Activated CD8-positive, alpha-beta memory T cell treated with anti-CD3 and anti-CD28 coated beads for 48 hours (primary cell): ENCODE data around the gene ETS1.

ENCODE experiments used
- DNase-seq, 3 experiments: peaks; one replicate each; pipeline ENCODE4 v3.0.0-alpha.2; 2020; ENCODE audit warnings: low read depth in 2 of 3, low spot score in 2 of 3

ETS1 gene

GRCh38 chr11:128488471-128488870 lies 98.9 kb downstream of the ETS1 start:
- no peak for DNase-seq

DNA sequence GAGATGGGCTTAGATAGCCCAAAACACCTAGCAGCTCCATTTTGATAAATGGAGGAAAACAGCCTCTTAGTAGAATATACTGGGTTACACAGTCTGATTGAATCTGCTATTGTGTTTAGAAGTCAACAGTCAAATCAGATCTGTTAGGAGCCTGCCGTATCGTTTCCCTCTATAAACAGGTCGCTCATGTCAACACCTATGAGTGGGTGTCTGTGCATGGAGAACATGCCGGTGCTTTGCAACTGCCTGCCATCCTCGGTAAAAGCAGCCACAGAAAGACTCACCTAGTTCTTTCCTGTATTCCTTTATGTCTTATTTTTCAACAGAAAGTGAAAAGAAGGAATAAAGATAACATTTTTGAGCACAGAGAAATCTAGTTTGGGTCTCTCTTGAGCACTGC lies 99.4 kb downstream of the ETS1 start:
- no peak for DNase-seq

DNA sequence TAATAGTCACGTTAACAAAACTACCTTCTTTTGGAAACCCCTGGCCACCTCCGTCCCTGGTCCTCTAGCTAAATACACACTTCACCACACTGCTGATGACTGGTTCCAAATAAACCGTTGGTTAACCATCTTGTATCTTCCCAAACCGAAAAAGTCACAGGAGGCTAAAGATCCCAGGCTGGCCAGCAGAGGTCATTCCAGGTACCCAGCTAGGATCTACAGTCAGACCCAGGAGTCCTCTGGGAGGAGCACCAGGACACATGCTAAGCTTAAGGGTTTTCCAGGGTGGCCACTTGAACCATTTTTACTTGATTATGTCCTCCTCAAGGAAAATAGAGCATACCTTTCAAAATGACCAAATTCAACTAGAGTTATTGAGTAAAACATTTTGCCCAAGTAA lies 103.2 kb downstream of the ETS1 start:
- DNase-seq, result no peak

DNA sequence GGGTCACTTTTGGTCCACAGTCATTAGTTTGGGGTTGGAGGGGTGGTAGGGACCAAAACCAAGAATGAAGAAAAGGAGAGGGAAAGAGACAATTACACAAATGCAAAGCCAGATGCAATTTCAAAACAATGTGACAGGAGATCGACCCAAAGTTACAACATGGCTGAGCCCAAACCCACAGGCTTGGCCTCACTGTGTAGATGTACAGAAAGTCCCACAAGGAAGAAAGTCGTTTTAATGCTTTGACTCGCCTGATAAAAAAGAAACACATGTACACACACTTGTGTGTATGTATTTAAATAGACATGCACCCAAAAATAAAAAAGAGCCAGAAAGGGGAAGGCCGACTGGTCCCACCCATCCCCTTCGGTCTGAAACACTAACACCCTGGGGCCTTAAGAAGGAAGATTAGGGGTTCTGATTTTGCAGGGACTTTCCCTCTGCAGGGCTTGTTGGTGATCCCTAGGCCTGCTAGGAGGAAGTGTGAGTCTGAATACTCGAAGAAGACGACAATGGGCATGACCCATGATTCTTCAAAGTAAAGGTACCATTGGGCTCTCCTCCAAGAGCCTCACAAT lies 104.1 kb downstream of the ETS1 start:
- DNase-seq, result no peak

DNA sequence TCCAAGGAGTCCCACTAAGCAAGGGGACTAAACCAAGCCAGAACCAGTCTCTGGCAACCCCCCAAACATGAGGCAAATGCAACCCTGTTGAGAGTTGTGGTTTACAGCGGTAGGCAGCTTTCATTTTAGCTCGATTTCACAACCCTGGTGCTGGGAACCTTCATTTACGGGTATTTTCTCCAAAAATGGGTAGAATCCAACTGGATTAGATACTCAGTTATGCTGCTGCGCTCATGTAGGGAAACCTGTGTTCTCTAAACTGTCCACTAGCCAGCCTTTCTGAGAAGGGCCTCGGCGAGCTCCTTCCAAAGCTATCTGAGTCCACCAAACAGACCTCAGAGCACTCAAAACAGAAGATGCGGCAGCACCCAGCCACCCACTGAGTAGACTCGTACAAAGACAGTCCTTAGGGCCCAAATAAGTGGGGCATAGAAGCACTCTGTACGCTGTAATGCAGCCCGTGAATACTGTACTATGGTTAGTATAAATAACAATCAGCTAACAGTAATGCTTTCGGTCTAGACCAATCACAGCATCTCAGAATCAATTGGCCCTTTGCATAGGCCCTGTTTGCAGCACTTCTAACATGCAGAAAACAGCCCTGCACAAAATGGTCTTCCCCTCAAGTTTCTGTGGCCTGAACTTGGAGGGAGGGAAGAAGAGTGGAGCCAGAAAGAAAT lies 104.7 kb downstream of the ETS1 start:
- no peak for DNase-seq

GRCh38 chr11:128482092-128482491 lies 105.3 kb downstream of the ETS1 start:
- DNase-seq, result no peak

DNA sequence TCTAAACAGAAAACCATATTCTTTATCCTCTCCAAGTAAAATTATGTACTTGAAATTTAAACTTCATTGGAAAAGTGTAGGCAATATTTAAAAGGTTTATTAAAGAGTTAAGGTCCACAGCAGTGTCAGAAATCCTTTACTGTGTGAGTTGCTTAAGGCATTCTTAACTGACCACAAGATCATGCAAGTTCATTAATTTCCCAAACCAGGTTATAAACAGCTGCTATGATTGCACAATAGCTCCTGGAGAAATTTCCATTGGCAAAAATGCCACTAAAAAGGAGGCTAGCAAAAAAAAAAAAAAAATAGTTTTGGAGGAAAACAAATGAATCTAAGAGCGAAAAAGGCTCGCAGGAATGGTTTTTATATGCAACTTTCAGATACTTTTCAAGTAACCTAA lies 106.2 kb downstream of the ETS1 start:
- DNase-seq, result no peak

DNA sequence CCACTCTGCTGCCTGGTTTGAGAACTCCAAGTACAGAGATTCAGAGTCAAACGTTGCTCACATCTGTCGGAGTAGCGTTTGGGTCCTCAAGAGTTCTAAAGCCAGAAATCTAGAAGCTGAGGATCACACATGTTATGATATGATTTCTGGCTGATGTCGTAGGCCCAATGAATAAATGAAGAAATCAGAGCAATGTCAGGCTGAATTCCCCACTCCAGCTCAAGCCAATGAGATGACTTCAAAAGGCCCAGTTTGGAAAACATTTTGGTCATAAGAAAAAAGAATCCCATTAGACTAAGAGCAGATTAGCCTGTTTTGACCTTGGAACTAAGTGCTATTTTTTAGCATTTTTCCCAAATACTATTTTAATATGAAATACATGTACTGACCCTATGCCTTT lies 106.7 kb downstream of the ETS1 start:
- no peak for DNase-seq

- DNase-seq, result no peak
These were observed 107.3 kb downstream of the ETS1 start for GRCh38 chr11:128480066-128480465.

DNA sequence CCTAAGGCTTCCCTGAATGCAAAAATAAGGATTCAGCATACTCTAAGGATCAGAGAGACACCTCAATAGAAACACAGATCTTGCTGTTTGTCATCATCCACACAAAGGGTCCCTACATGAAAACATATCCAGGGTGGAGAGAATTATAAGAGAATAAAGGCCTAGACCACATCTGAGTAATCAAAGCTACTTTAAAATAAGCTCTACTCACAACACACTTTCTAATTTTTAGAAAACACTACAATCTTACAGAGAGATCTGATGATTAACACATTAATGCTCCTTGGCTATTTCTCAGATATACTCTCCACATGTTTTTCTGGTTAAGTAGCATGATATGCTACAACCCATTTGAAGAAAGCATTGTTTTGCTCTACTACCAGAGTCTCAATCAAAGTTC lies 108.2 kb downstream of the ETS1 start:
- no peak for DNase-seq

- DNase-seq, result no peak
These were observed 109.1 kb downstream of the ETS1 start for GRCh38 chr11:128478305-128478704.

GRCh38 chr11:128477811-128478210 lies 109.5 kb downstream of the ETS1 start:
- DNase-seq, result no peak

DNA sequence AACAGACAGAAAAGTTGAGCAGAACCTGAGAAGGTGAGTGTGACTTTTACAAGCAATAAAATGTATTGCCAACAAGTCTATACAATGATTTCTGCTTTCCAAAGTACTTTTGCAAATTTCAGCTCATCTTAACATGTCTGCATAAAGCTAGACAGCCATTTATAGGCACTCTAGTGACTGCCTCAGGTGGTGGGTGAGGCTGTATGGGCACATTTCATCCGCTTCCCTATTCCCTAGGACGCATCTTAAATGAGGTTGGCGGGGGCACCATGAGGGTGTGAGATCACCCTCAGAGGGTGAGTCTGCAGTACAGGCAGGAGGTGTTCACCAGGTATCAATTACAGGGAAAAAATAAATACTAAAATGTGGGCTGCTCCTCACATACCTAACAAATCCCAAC lies 110.1 kb downstream of the ETS1 start:
- no peak for DNase-seq

- DNase-seq, result no peak
These were observed 110.6 kb downstream of the ETS1 start for GRCh38 chr11:128476729-128477128.

GRCh38 chr11:128476049-128476448 lies 111.3 kb downstream of the ETS1 start:
- DNase-seq, result no peak

DNA sequence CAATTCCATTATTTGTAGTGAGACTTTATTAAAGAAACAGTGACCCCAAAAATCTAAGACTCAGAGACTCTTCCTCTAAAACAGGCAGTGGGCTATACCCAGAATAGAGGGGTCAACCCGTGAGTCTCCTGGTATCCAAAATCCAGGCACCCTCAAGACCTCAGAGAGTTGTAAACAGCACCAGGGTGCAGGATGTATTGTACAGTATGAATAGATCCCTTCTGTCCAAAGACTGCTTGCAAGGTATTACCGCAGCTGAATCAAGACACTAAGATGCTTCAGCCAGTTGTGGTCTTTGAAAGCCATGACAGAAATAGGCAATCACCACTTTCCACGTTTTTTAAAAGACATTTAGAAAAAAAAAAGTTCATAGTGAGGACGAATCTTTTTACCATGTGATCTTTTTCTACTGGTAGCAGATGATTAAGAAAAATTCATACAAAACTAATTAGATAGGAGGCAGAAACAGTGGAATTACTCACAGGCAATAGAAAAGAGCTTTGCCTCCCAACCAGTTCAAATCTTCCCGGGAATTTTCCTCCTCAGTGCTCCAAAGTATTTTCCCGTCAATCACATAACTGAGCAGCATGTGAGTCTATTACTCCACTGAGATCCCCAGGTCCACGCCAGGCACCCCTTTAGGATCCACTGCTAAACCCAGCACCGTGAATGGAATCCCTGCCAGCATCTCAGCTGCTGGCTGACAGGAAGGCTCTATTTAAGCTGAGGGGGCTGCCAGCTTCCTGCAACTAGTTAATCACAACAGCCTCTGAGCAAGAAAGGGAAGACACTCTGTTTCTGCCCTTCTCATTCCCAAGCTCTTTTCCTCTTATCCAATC lies 113.1 kb downstream of the ETS1 start:
- DNase-seq, result no peak

- no peak for DNase-seq
These were observed 113.7 kb downstream of the ETS1 start for GRCh38 chr11:128473636-128474035.

DNA sequence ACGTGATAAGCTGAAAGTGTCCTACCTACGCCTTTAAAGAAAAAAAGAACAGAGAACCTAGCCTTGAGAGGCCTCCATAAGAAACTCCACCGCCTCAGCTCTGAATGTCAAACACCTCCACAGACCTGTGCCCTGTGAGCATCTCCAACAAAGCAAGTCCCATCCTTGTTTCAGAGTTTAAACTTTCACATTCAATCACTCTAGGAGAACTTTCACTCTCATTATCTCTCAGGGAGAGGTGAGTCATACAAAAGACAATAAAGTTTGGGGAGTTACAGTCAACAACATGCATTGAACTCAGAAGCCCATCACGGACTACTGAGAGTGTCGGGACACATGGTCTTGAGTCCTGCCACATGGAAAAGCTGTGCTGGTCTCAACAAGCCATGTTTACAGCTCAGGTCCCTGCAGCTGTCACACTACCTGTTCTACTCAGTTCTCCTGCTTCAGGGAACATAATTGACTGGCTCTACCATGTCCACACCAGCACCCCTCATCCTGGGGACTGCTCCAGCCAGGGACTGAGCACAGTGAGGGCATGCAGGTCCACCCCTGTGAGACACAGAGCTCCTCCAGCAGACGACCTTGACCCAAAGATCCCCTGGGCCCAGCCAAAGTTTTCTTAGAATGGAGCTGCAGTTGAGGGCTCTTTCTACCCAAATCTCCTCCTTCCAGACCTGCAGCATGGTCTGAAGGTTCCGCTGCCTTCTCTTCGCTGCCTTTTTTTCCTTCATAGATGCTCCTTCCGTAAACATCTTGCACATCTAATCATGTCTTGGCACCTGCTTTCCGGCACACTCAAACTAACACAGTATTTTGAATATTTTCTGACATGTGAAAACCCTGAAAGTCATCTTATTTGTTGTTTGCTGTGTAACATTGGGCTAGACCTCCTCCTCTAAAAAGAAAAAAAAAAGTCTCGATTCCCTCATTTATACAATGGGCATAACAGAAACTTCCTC lies 114.9 kb downstream of the ETS1 start:
- DNase-seq, result no peak

GRCh38 chr11:128471138-128471661 lies 116.2 kb downstream of the ETS1 start:
- no peak for DNase-seq

DNA sequence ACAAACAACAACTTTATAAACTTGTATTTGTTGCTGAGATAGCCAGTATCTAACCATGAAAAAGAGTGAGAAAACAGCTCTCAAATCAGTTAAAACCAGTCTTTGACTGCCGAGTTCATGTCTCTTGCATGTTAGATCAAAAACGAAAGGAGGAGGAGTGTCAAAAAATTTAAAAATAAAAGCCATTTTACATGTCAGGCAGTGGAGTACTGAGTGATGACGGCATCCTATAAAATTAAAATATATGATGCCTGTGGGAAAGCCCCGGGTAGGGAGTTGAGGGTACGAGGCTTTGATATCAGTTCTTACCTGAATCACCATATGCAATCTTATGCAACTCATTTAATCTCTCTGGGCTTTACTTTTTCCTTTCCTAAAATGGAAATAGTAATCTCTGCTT lies 117.3 kb downstream of the ETS1 start:
- DNase-seq, result no peak

DNA sequence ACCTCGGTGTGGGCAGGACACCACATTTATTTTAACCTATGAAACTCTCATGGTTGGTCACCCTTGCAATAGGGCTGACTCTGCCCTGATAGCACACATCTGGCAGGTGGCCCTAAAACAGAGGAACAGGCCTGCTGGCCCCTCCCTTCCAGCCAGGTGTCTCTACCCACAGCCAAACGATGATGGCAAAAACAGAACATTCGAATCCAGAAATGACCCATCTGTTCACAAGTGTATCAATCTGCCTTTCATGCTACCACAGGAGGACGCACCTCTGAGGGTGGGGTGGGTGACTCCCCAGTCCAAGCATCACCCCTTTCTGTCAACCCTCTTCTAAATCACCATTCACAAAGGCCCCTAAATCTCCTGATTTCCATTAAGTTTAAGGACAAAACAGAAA lies 118.1 kb downstream of the ETS1 start:
- no peak for DNase-seq
